HepG2 (cell line): ENCODE data around the gene ANO6. TPM values are rescaled to one million over a fixed set of nuclear protein-coding genes. Genes with fewer than 3 reads are reported as not detected.

Source experiments
- ATAC-seq: fragments of 200-7000 bp; cut with Tn5 transposase; 3 replicates; pipeline ENCODE4 v1.9.1; 2020; ENCODE audit warnings: mild to moderate bottlenecking, moderate library complexity
- BruUV-seq: library from RNA; stranded (reverse); fragments of 400-500 nt; replicated peaks from 2 replicates; lab custom pipeline; 2021; lab: Mats Ljungman, UMichigan
- CTCF ChIA-PET: fragments of 300-600 bp; formaldehyde crosslinking; extraction: SDS; loops from one replicate; lab custom pipeline; 2021; ENCODE audit warnings: low total read pairs, inconsistent platforms, low intra/inter-chr PET ratio; lab: Yijun Ruan, JAX
- POLR2A ChIA-PET: fragments of 350-600 bp; sonication (Branson Sonifier 250); formaldehyde crosslinking; loops from one replicate; lab custom pipeline; 2020; ENCODE audit warnings: antibody characterized with exemption, inconsistent platforms; lab: Yijun Ruan, JAX
- DNase-seq: peaks from one replicate; pipeline ENCODE4 v3.0.0-alpha.2; 2015; ENCODE audit warnings: low spot score
- FAIRE-seq: peaks from 3 replicates; lab custom pipeline; 2011; peaks lifted over from hg19 to GRCh38; lab: Jason Lieb, UNC
- H2AFZ ChIP-seq: one replicate; pipeline ENCODE4 v1.6.1; 2011; ENCODE audit warnings: low read length, inconsistent platforms
- H3K27ac ChIP-seq: fragments of 300-600 bp; 3 replicates; pipeline ENCODE4 v1.8.0; 2011; ENCODE audit warnings: mixed run types, mild to moderate bottlenecking, mixed read lengths, low read length, inconsistent platforms; ENCODE audit not compliant: insufficient read depth; ENCODE audit errors: extremely low read length
- H3K27me3 ChIP-seq, 2 experiments: fragments of 200-600 bp in 1 of 2; 2 replicates in 1 of 2; 3 replicates in 1 of 2; pipeline versions ENCODE4 v1.6.0 to v1.8.0; 2011; ENCODE audit warnings: low read length in 2 of 2, mild to moderate bottlenecking in 2 of 2, moderate library complexity in 2 of 2, inconsistent platforms in 1 of 2; ENCODE audit not compliant: insufficient read depth in 2 of 2, control insufficient read depth in 1 of 2
- H3K36me3 ChIP-seq, 2 experiments: fragments of 200-600 bp in 1 of 2; replicated peaks in 1 of 2; 2 replicates in 1 of 2; 3 replicates in 1 of 2; pipeline versions ENCODE4 v1.5.1 to v1.8.0; 2011; ENCODE audit warnings: low read length in 2 of 2, inconsistent platforms in 1 of 2; ENCODE audit not compliant: insufficient read depth in 2 of 2, control insufficient read depth in 1 of 2
- H3K4me1 ChIP-seq: 2 replicates; pipeline ENCODE4 v1.5.1; 2012; ENCODE audit warnings: low read length, inconsistent platforms; ENCODE audit not compliant: insufficient read depth
- H3K4me2 ChIP-seq: 2 replicates; pipeline ENCODE4 v1.6.0; 2011; ENCODE audit warnings: low read depth, low read length, inconsistent platforms
- H3K4me3 ChIP-seq, 3 experiments: fragments of 200-600 bp in 1 of 3; sonication (generic), shearing (Covaris generic) in 1 of 3; replicated peaks in 1 of 3; 2 replicates each; pipeline ENCODE4 v1.5.1; 2011 to 2016; ENCODE audit warnings: low read length in 3 of 3, inconsistent platforms in 2 of 3, low read depth in 2 of 3, mild to moderate bottlenecking in 2 of 3, control low read depth in 1 of 3, mixed read lengths in 1 of 3; ENCODE audit not compliant: insufficient read depth in 1 of 3
- H3K79me2 ChIP-seq: one replicate; pipeline ENCODE4 v1.6.1; 2011; ENCODE audit warnings: low read length, inconsistent platforms; ENCODE audit not compliant: insufficient read depth
- H3K9ac ChIP-seq: 2 replicates; pipeline ENCODE4 v1.6.0; 2011; ENCODE audit warnings: mild to moderate bottlenecking, low read depth, low read length, inconsistent platforms; ENCODE audit not compliant: insufficient read depth
- H3K9me3 ChIP-seq: 2 replicates; pipeline ENCODE4 v1.5.1; 2012; ENCODE audit warnings: mild to moderate bottlenecking, low read length
- H4K20me1 ChIP-seq: 2 replicates; pipeline ENCODE4 v1.6.0; 2011; ENCODE audit warnings: inconsistent platforms, mild to moderate bottlenecking, low read length, moderate library complexity; ENCODE audit not compliant: insufficient read depth
- CEBPG ChIP-seq: IDR thresholded peaks from 2 replicates; pipeline ENCODE4 v1.6.1; 2016
- GTF2F1 ChIP-seq: fragments of 150-350 bp; IDR thresholded peaks from 2 replicates; pipeline ENCODE4 v1.6.1; 2014; ENCODE audit warnings: low read length
- HOMEZ ChIP-seq: IDR thresholded peaks from 2 replicates; pipeline ENCODE4 v1.6.1; 2016; ENCODE audit warnings: low read depth
- KLF16 ChIP-seq, 2 experiments: sonication (generic) in 1 of 2; formaldehyde crosslinking in 1 of 2; IDR thresholded peaks; 2 replicates each; pipeline versions ENCODE4 v1.6.1 to v1.8.0; 2016 to 2023; ENCODE audit warnings: missing genetic modification reagents in 2 of 2, missing compliant biosample characterization in 1 of 2
- RARA ChIP-seq: IDR thresholded peaks from 2 replicates; pipeline ENCODE4 v1.6.1; 2016; ENCODE audit warnings: missing genetic modification reagents, missing compliant biosample characterization
- SKI ChIP-seq: fragments of 450-650 bp; IDR thresholded peaks from one replicate; pipeline ENCODE4 v1.6.1; 2018; ENCODE audit warnings: mild to moderate bottlenecking; ENCODE audit not compliant: partially characterized antibody
- ZBTB26 ChIP-seq: IDR thresholded peaks from 2 replicates; pipeline ENCODE4 v1.6.1; 2016; ENCODE audit warnings: missing compliant biosample characterization, missing genetic modification reagents, borderline replicate concordance
- ZNF34 ChIP-seq: sonication (generic); formaldehyde crosslinking; IDR thresholded peaks from 2 replicates; pipeline ENCODE4 v1.4.0; 2020; ENCODE audit warnings: mild to moderate bottlenecking, missing genetic modification reagents, borderline replicate concordance
- ZNF644 ChIP-seq: IDR thresholded peaks from 2 replicates; pipeline ENCODE4 v1.6.1; 2016; ENCODE audit warnings: low read depth
- ZSCAN20 ChIP-seq: sonication (generic); formaldehyde crosslinking; IDR thresholded peaks from 2 replicates; pipeline ENCODE4 v1.4.0; 2020; ENCODE audit warnings: missing genetic modification reagents, mild to moderate bottlenecking, borderline replicate concordance
- WGBS: methylation state at CpG from one replicate; pipeline ENCODE4 v1.1.6; 2017; ENCODE audit warnings: low lambda C conversion rate; 5-methylcytosine and 5-hydroxymethylcytosine counted together
- in situ Hi-C: cut with HindIII; loops from 2 replicates; pipeline ENCODE4 v1.10.0; 2017; ENCODE audit warnings: low pct_unique_long_range_greater_than_20kb; ENCODE audit not compliant: extremely low pct_ligation_motif_present
- intact Hi-C: fragments of 100-400 bp; cut with micrococcal nuclease; formaldehyde crosslinking; loops from one replicate; pipeline ENCODE4 v1.10.0; 2022; ENCODE audit not compliant: unreplicated experiment
- polyA plus RNA-seq, 8 experiments: library from polyadenylated mRNA; depleted of rRNA in 3 of 8; stranded (reverse) in 7 of 8; unstranded in 1 of 8; fragments of >200 nt; fragmentation: Illumina TruSeq in 4 of 8; extraction: Trizol in 4 of 8; gene quantifications; 2 replicates each; pipeline versions ENCODE4 v1.2.1 to v1.2.3, GENCODE V29; 2011 to 2016; ENCODE audit warnings: low read depth in 4 of 8, missing spikeins in 1 of 8, mixed read lengths in 1 of 8; ENCODE audit not compliant: insufficient read depth in 1 of 8
- total RNA-seq, 5 experiments: library from RNA; depleted of rRNA; stranded (reverse); fragments of >200 nt; fragmentation: Illumina TruSeq; extraction: Trizol; gene quantifications; 2 replicates each; pipeline ENCODE4 v1.2.3, GENCODE V29; 2016; ENCODE audit warnings: low read depth in 1 of 5

Gene ANO6
- total and polyA plus RNA-seq, 2 of the 13 experiments (the other 11 are each of a cell fraction or from before 2014, with no cell fraction given), result 37.8 to 57.1 TPM

GRCh38 chr12:45232146-45232755, 16.4 kb downstream of the ANO6 start:
- H2AFZ ChIP-seq, result no peak overlapping the region
- peak overlapping the region; percentile 67 for H3K27ac ChIP-seq
- peaks cover 56% of the 10 kb centered on the region for H3K4me1 ChIP-seq
- ChIA-PET POLR2A (interaction anchor here (1.8 to 2.4 kb wide), 2 partner anchors 15 to 17 kb away, joined by 8 to 9 read pairs; partner anchors contain the start of gene ANO6), CTCF (no interaction called here)
- intact Hi-C loops (no loop called here), in situ Hi-C loops (no loop called here)
- H3K79me2 ChIP-seq, result peaks cover 46% of the 10 kb centered on the region
- ATAC-seq (no peak), DNase-seq (no peak), FAIRE-seq (no peak)
- no peaks in the 10 kb centered on the region for H3K27me3 ChIP-seq
- WGBS, result 70% methylated on average over 3 of the region's 3 CpGs
- no peak overlapping the region for H3K9ac ChIP-seq
- H3K36me3 ChIP-seq, result 0 out of 5 replicates have a peak, but pooled peaks cover 0 to 8% of the 10 kb centered on the region in 2 experiments
- no peak overlapping the region for H3K4me3 ChIP-seq
- H4K20me1 ChIP-seq, result peaks cover 5% of the 10 kb centered on the region; the same call in 1 of the 2 replicates
- no peak overlapping the region for H3K4me2 ChIP-seq
- no TSS peak for BruUV-seq
- H3K9me3 ChIP-seq, result no peaks in the 10 kb centered on the region
- TF ChIP-seq ZNF34 (CRISPR knock-in tag) (no peak), CEBPG (CRISPR knock-in tag) (0 out of 2 replicates have a peak, but pooled peaks have one; percentile 32)

DNA sequence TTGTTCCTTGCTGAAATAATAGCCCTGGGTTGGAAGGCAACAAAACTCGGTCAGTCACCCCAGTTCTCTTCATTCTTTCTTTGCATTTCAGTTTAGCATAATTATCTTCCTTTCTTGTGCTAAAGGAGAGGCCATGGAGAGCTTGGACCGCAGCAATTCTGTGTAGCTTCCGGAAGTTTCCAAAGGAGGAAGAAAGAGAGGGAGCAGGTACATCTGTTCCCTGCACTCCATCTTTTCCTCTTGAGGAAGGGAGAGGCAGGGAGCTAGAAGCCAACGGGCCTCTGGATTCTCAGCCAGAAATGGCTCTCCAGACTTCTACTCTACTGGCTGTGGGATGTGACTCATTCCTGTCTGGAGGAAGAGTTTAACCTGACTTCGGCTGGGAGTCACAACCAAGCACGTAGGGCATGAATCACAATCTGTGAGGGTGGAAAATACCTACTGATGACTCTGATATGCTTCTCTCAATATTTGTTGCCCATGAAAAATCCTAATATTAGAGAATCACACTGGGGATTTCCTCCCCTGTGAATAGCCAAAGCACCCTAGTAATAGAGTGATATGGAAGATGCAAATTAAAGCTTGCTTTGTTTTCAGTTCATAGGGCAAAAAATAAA, 17.0 kb downstream of the ANO6 start:
- in situ Hi-C loops (no loop called here), intact Hi-C loops (no loop called here)
- Histone ChIP-seq H3K4me2 (no peak overlapping the region), H3K9ac (no peak overlapping the region), H3K9me3 (no peaks in the 10 kb centered on the region), H3K27ac (peak overlapping the region; percentile 67), H3K27me3 (no peaks in the 10 kb centered on the region), H3K79me2 (peaks cover 41% of the 10 kb centered on the region), H3K4me3 (no peak overlapping the region), H4K20me1 (peaks cover 5% of the 10 kb centered on the region; the same call in 1 of the 2 replicates), H3K36me3 (0 out of 5 replicates have a peak, but pooled peaks cover 0 to 5% of the 10 kb centered on the region in 2 experiments), H2AFZ (no peak overlapping the region), H3K4me1 (peaks cover 56% of the 10 kb centered on the region)
- CTCF ChIA-PET, result no interaction called here
- DNase-seq, result peak; percentile 66
- no peak for FAIRE-seq
- POLR2A ChIA-PET, result interaction anchor here (1.8 to 2.4 kb wide), 2 partner anchors 16 to 17 kb away, joined by 8 to 9 read pairs; partner anchors contain the start of gene ANO6
- BruUV-seq, result no TSS peak
- 59% methylated on average over 6 of the region's 6 CpGs for WGBS
- ATAC-seq, result peak; percentile 59
- peak; percentile 22 for TF ChIP-seq SKI
- TF ChIP-seq ZNF644 (CRISPR knock-in tag), result peak; percentile 21; the same call in 1 of the 2 replicates
- TF ChIP-seq HOMEZ, result 0 out of 2 replicates have a peak, but pooled peaks have one; percentile 51
- no peak for TF ChIP-seq ZSCAN20 (CRISPR knock-in tag)
- TF ChIP-seq KLF16 (CRISPR knock-in tag; IDR thresholded peaks at IDR 0.05), result no peak
- TF ChIP-seq ZBTB26 (CRISPR knock-in tag), result peak; percentile 99
- no peak for TF ChIP-seq GTF2F1
- TF ChIP-seq RARA (CRISPR knock-in tag), result 0 out of 2 replicates have a peak, but pooled peaks have one; percentile 7
